ENCODE results near the gene ELN. TPM values are rescaled to one million over a fixed set of nuclear protein-coding genes. Genes with fewer than 3 reads are reported as not detected.
"Not testable (repeated sequence)": the region's sequence is repeated elsewhere in the genome, so short reads cannot be mapped to it uniquely, and the experiment has no call there.

ELN gene
- total RNA-seq, 1 donor from 2014 or later: 4.9 TPM

DNA sequence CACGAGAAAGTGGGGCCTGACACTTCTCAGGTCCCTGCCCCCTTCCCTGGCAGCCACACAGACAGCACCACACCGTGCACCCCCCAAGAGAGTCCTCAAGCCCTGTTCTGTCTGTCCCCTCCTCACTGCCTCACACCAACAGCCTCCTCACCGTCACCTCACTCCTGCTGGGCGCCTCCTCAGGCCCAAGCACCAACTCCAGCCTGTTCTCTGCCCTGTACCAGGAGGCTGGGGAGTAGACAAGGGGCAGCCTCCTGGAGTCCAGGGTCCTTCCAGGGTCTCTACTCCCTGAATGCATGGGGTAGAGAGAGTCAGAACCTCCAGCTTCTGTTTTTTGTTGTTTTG, 26.9 kb upstream of the ELN start:
- no peak for ATAC-seq

DNA sequence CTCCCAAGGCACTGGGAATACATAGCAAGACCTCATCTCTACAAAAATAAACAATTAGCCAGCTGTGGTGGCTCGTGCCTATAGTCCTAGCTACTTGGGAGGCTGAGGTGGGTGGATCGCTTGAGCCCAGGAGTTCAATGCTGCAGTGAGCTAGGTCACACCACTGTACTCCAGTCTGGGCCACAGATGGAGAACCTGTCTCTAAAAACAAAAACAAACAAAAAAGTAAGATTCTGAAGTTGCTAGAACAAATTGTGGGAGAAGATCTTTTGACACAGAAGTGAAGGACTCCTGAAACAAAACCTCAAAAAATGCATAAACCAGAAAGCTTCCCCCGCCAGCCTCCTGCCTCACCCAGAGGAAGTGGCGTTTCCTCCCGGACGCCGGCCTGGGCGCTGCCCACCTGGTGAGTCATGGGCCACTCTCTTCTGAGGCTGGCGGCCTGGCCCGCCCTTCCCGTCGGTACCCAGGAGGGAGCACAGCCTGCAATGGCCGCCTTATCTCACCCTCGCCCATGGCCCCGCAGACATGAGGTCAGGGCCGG, 25.4 kb upstream of the ELN start:
- peak; percentile 80 for ATAC-seq

DNA sequence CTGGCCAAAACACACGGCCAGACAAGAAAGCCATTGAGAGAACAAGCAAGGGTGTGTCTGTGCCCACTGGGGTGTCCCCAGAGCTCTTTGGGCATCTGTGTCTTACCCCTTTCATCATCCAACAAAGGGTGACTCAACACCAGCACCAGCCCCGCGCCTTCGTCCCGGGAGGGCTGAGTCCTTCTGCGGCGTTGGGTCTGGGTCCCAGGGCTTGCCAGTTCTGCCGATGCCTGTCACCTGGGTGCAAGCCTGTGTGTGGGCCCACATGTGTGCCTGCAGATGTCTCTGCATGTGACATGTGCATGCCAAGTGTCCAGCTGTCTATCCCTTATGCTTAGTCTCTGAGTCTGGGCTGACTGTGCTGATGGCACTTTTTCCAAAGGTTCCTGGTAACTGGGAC, 24.4 kb upstream of the ELN start:
- no peak for ATAC-seq

DNA sequence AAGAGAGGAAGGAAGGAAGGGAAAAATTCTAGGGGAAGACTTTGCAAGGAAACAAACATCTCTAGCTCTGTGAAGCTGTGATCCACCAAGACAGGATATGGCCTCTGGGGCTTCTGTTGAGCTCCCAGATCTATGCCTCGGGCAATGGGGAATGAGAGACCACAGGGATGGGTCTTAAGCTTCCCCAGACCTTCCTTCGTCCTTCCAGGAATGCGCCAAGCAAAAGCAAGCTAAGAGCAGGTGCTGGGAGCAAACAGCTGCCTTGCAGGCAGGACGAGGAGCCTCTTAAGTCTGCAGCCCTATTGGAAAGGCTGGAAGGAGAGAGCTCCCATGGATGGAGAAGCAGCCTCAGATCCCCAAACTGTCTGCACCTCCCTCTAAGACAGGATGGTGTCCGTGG, 21.9 kb upstream of the ELN start:
- ATAC-seq: no peak

DNA sequence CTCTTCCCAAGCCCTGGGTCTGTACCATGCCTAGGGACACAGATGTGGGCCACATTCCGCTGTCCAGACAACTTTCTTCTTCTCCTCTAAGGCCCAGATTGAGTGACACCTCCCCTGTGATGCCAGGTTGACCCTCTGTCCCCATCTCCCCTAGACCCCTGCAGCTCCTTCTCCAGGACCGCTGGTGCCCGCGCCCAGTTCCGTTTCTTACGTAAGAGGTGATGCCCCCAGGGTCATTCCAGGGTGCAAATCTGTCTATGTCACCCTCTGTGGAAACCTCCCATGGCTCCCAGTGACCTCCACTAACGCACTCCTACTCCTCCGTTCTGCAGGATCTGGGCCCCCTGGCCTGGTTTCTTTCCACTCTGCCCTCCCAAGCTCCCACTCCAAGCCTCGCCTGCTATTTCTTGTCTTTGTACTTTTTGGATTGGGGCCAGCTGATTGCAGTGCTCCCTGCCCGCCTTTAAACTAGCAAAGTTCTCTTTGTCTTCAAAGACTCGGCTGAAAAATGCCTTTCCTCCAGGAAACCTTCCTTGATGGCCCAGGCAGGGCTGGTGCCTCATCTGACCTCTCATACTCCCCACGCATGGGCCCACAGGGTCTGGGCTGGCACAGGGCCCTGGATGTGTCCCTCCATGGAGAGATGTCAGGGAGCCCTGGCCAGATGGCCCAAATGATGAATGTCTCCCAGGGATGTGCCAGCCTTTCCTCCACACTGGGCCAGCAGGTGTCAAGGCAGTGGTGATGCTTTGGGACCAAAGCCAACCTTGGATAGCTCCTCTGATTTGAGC, 21.3 kb upstream of the ELN start:
- ATAC-seq: no peak

DNA sequence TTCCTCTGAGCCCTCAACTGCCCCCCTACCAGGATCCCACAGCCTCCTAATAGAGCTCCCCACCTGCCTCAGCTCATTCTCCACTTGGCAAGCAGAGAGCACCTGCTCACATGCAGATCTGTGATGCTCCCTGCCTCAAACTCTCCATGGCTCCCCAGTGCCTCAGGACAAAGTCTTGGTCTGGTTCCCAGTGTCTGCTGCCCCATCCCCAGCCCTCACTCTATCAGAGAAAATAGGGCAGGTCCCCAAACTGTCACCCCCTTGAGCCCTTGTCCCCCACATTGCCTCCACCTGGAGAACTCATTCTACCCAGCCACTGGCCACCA, 20.8 kb upstream of the ELN start:
- ATAC-seq: no peak

DNA sequence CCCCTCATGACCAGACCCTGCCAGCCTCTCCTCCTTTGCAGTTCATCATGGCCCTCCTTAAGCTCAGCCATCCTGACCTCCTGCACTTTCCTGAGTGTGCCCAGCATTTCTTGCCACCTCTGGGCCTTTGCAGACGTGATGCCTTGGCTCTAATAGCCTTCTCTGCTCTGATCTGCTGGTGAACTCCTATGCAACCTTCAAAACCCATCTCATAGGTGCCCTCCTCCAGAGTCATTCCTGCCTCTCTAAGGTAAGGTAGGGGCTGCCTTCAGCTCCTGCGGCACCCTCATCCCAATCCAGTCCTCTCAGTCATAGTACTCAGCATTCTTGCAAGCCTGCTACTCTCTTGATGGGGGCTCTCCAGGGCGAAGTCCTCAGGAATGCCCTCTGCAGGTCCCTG, 19.3 kb upstream of the ELN start:
- no peak for ATAC-seq

DNA sequence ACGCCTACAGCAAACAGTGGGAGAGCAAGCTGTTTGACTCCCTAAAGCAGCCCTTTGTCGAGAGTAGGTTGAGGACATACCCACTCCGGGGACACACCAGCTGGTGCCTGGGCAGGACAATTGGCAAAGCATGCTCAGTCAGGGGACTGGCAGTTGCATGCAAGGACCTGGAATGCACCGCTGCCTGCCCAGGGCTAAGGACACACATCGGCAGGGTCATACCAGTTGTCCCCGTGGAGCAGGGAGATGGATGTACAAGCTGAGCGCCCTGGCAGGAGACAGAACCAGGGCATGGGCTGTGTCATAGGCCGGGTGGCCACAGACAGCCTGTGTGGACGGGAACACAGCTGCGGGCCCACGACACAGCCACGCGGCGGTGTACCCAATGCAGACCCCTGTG, 18.3 kb upstream of the ELN start:
- no peak for ATAC-seq

DNA sequence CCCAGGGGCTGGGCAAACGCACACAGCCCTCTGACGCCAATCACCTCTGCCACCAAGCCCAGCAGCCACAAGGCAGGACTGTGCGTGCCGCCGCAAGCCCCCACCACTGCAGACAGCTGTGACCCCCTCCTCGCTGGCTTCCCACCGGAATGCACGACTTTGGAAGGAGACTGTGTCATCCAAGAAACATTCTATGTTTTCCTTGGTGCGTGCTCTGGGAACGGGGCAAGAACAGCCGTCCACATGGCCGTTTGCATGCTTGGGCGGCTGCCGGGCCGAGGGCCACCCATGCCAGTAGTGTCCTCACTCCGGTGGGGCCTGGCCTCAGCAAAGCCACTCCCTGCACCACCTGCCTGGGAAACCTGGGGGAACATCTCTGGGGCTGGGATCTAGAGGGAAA, 17.6 kb upstream of the ELN start:
- no peak for ATAC-seq

DNA sequence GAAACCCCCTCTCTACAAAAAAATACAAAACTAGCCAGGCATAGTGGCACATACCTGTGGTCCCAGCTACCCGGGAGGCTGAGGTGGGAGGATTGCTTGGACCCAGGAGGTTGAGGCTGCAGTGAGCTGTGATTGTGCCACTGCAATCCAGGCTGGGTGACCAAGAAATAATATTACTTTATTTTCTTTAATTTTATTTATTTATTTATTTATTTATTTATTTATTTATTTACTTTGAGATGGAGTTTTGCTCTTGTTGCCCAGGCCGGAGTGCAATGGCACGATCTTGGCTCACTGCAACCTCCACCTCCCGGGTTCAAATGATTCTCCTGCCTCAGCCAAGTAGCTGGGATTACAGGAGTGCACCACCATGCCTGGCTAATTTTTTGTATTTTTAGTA, 16.6 kb upstream of the ELN start:
- ATAC-seq: not testable (repeated sequence)

DNA sequence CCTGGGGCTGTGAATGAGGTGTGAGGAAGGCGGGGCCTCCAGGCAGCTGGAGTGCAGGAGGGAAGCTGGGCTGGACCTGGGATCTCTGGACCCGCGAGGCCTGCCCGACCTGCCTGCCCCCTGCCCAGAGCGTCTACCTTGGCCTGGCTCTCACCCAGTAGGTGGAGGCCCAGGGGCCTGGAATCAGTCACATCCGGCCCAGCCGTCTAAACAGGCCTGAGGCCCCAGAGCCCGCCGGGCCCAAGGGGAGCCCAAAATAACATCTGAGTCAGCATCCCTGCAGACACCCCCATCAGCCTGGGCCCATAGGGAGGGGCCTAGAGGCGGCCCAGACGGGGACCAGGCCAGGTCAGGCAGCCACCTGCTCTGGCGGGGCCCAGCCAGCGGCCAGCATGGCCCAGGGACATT, 15.1 kb upstream of the ELN start:
- ATAC-seq: peak; percentile 26

DNA sequence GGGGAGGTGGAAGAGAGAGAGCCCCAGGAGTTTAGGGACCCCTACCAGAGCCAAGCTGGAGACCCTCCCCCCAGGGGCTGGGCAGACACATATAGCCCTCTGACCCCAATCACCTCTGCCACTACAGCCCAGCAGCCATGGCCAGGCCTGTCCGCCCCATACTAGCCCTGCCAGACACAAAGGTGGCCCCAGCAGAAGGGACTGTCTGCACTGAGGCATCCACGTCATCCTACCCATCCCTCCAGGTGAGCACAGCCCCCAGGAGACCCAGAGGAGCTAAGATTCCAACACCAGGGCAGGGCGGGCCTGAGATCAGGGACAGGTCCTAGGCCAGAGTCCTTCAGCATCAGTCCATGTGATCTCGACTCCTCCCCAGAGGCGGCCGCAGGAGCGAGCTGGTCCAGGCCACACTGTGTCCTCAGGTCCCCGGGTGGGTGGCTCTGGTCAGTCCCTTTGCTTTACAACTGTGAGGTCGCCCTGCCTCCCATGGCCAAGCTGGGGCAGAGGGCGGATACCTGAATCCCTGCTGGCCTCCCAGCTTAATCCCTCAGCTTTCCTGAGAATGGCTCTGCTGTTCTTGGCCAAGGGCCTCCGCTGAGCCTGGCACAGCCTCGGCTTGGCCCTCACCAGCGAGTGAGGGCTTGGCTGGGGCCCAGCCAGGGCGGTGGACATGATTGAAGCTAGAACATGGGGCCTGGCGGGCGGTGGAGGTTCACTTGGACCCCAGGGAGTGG, 14.3 kb upstream of the ELN start:
- no peak for ATAC-seq

DNA sequence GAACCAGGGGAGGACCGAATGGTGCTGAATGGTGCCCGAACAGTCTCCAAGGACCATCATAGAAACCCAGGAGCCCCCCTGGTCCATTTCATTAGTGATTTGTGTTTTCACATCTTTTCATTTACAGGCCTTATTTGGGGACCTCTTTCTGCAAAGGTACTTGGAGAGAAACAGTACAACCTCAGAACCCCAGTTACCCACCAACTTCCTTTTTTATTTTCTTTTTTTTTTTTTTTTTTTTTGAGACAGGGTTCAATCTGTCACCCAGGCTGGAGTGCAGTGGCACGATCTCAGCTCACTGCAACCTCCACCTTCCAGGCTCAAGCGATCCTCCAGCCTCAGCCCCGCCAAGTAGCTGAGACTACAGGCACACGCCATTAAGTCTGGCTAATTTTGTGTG, 13.0 kb upstream of the ELN start:
- no peak for ATAC-seq

DNA sequence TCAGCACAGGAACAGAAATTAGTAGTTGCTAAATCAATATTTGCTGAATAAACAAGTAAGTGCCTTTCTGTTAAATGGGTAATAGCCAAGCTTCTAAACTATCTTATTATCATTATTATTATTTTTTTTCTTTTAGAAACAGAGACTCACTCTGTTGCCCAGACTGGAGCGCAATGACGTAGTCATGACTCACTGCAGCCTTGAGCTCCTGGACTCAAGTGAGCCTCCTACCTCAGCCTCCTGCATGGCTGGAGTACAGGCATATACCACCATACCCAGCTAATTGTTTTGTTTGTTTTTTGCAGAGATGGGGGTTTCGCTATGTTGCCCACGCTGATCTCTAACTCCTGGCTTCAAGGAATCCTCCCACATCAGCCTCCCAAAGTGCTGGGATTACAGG, 12.3 kb upstream of the ELN start:
- no peak for ATAC-seq

DNA sequence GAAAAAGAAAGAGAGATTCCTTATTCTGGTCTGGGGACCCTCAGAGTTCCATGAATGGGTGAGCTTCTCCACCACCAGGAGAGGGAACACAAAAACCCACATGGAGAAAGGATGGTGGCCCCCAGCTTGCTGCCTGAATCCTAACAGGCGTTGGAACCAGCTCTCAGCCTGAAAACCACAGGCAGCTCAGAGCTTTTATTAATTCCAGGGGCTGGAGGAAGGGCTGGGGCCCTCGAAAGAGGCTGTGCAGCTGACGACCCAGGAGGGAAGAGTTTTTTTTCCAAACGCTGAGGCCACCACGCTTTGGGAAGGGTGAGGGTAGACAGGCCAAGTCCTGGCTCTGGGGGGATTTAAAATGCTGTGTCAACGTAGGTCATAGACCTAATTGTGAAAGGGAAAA, 10.8 kb upstream of the ELN start:
- no peak for ATAC-seq

DNA sequence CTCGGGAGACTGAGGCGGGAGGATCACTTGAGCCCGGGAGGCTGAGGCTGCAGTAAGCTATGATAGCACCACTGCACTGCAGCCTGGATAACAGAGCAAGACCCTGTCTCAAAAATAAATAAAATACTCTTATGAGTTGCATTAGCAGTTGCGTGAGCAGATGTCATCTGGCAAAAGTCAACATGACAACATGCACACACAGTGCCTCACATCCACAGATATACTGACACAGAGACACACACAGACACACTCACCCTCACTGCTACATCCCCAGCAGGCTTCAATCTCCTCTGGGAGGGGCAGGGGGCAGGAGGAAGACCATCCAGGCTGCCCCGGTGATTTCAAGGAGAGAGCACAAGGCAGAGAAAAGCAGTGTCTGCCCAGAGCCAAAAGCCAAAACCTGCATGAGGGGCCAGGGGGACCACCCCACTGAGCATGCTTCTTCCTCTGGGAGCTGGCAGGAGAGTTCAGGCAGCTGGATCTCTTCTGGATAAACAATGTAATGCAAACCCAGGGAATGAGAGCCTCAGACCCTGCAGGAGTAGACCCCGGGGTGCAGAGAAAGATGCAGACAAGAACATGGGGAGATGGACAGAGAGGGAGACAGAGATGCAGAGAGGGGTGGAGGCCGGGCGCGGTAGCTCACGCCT, 9.6 kb upstream of the ELN start:
- no peak for ATAC-seq

DNA sequence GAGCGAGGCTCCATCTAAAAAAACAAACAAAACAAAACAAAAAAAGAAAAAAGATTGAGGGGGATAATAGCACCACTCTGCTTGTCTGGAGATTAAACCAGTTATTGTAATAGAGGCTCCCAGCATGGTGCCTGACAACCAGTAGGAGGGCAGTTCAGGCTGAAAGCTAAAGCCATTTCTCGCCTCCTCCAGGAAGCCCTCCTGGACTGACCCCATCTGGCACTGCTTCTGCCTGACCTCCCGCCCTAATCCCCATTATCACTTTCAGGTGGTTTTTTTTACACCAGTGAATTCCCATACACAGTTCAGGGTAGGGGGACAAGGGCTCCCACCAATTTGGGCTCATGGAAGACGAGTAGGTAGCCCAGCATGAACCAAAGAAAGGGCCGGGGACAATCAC, 8.8 kb upstream of the ELN start:
- ATAC-seq: no peak

DNA sequence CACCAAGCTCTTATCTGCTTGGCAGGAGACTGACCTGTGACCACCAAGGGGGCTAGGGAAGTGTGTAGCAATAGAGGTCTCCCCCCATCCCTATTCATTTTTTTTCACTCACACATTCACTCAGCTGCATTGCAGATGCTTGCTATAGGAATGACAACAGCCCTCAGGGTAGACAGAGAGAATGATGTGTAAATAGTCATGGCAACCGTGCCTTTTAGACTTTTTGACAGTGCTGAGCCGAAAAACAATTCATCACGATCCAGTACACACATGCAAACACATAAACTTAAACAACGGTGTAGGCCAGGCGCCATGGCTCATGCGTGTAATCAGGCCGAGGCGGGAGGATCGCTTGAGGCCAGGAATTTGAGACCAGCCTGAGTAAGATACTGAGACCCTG, 7.6 kb upstream of the ELN start:
- ATAC-seq: no peak

DNA sequence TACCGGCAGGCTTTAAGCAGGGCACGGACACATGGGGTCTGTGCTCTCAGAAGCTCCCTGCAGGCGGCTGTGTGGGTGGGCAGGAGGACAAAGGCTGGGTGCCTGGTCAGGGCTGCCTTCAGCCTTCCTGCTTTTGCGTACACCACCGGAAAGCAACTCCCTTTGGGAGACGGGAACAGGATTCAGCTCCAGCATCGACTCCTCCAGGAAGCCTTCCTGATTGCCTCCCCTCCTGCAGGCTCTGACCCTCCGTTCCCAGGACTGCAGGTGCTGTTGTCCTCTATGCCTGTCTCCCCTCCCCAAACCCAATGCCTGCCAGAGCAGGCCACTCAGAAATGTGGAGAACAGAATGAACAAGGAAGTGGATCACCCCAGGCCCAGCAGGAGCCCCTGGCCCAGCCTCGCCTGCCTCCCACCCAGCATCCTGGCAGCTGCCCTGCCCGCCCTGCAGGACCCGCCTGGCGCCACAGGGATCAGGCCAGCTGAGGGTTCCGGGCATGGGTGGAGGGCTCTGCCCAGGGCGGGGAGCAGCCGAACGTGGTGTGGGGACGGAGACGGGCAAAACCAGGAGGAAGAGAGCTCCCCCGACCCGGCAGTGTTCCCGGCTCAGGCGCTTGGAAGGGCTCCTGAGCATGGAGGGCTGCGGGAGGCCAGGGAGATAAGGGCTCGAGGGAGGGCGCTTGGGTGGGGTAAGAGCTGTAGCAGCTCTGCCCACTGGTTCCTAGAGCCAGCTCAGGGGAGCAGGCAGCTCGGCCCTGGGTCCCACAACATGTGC, 6.2 kb upstream of the ELN start:
- ATAC-seq: no peak

DNA sequence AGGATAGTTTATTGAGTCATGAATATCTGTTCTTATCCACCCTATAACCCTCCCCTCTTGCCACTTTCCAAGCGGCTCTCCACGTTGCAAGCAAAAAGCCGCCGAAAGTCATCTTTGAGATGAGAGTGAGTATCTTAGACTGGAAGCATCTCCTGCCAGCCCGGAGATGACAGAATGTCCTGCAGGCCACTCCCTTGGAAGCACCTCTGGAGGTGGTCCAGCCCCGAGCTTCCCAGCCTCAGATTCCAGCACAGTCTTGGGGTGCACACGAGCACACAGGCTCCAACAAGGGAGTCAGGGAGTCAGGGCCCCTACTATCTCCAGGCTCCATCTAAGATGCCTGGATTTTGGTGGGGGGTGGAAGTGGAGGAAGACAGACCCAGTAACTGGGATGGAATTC, 5.5 kb upstream of the ELN start:
- ATAC-seq: no peak

DNA sequence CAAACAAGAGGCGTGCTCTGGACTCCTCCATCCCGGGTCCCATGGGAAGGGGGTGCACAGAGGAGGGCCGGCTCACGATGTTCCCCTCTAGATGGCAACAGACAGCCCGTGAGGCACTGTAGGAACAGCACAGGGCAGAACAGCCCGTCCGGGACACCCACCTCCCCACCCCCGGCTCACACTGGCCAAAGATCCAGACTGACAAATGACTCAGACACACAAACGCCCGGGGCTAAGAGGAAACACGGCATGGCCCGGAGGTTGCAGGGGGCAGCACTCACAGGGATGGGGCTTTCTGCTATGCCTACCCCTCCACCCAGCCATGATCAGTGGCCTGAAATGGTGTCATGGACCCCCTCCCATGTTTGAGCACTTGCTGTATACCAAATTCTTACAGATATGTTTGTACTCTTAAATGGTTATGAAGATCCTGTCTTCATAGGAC, 4.9 kb upstream of the ELN start:
- peak; percentile 27 for ATAC-seq

DNA sequence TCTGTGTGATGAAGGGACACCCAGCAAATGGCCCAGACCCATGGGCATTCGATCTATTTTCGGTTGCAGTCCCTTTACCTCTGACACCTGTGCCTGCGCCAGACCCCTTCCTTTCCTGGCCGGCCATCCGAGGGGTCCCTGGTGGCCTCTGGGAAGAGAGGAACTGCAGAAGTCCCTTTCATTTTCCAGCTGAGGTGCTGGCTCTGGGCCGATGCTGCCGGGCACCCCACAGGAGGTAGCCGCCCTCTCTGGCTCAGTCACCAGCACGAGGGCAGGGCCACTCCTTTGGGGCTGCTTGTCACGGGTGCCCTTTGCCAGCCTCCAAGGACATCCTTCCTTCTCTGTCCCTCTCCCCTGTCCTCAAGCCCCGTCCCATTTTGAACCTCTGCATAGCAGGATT, 4.2 kb upstream of the ELN start:
- ATAC-seq: peak; percentile 35

DNA sequence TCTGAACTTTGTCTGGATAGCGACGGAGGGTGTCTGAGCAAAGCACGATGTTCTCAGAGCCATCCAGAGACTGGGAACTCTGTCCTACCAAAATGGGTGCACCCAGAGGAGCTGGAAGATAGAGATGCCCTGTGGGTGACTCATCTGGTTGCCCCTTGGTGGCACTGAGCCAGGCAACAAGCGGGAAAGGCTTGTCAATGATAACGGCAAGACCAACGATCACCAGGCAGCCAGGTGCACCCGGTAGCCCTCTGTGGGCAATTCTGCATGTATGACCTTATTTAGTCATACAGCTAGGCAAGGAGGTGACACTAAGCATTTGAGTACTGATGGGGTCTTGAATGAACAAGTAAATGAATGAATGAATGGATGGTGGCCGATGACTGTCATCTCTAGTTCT, 2.8 kb upstream of the ELN start:
- ATAC-seq: no peak
